GM10248 (cell line): ENCODE data around the gene SETD1B.

Source experiments
- CTCF ChIA-PET: fragments of 300-600 bp; sonication (Branson Sonifier 250); formaldehyde crosslinking; extraction: SDS; loops from one replicate; lab custom pipeline; 2021; ENCODE audit warnings: antibody characterized with exemption; lab: Yijun Ruan, JAX
- POLR2A ChIA-PET: fragments of 350-650 bp; sonication (Branson Sonifier 250); formaldehyde crosslinking; extraction: SDS; loops from one replicate; lab custom pipeline; 2020; ENCODE audit warnings: antibody characterized with exemption; lab: Yijun Ruan, JAX
- DNase-seq: peaks from one replicate; pipeline ENCODE4 v3.0.0; 2012; ENCODE audit errors: extremely low spot score
- CTCF ChIP-seq: IDR thresholded peaks from 2 replicates; pipeline ENCODE4 v1.5.1; 2012; ENCODE audit warnings: mild to moderate bottlenecking, low read depth; ENCODE audit errors: extremely low read depth, missing control alignments, control extremely low read depth

The SETD1B gene

DNA sequence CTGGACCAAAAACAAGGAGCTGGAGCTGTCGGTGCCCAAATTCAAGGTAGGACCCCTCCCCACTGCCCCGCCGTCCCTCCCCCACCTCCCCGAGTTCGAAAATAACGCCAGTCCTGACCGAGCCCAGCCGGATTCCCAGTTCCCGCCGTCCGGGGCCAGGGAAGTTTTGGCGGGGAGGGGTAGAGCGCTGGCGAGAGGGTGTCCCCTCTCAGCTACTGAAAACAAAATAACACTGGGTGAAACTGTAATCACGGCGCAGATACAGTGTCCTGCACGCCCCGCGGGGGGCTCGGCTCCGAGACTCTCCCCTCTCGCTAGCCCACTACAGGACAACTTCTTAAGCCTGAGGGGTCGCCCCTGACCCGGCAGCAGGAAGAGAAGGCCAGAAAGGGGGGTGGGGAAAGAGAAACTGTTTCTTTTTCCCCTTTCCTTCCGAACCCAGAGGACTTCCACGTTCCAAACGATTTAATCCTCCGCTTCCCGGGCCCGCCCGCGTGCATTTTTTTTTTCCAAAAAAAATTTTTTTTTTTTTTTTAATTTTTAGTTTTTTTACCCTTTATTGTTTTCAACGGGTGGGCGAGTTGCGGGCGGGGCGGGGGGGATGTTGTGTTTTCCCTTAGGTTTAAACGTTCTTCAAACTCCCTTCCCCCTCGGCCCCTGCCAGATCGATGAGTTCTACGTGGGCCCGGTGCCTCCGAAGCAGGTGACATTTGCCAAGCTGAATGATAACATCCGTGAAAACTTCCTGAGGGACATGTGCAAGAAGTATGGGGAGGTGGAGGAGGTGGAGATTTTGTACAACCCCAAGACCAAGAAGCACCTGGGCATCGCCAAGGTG lies 1.6 kb downstream of the SETD1B start:
- DNase-seq, result no peak
- ChIA-PET CTCF (interaction anchor here (12.8 kb wide), 1 partner anchor 11 kb away, joined by 565 read pairs; the partner anchor contains the start of gene RHOF), POLR2A (interaction anchor here (1.5 kb wide), 1 partner anchor 83 kb away, joined by 3 read pairs; the partner anchor contains the start of gene PSMD9)
- TF ChIP-seq CTCF, result no peak

DNA sequence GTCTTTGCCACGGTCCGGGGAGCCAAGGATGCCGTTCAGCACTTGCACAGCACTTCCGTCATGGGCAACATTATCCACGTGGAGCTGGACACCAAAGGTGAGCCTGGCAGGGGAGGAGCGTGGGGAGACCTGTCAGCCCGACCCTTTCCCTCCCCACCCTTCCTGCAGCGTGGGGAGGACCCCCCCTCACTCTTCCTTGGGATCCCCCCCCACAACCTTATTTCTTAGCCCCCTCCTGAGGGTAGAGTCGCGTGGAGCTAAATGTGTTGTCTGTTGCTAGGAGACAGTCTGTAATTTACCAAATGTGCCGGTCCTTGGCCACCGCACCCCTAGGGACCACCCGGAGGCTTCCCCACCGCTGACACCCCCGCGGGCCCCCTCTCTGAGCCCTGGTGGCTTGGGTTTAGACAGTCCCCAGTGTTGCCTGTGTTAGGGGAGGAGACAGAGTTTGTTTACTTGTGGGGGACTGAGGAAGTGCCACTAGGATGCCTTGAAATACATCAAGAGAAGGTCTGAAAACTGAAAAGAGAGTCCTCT lies 2.3 kb downstream of the SETD1B start:
- ChIA-PET CTCF (interaction anchor here (12.8 kb wide), 1 partner anchor 11 kb away, joined by 565 read pairs; the partner anchor contains the start of gene RHOF), POLR2A (interaction anchor here (0.5 to 1.9 kb wide), 3 partner anchors 12 to 222 kb away, joined by 3 to 7 read pairs (median 3); partner anchors contain the start of gene RHOF)
- TF ChIP-seq CTCF, result no peak
- DNase-seq, result no peak

- ChIA-PET POLR2A (interaction anchor here (0.5 to 1.9 kb wide), 3 partner anchors 13 to 221 kb away, joined by 3 to 7 read pairs (median 3); partner anchors contain the start of gene RHOF), CTCF (interaction anchor here (0.8 to 12.8 kb wide), 2 partner anchors 12 to 82 kb away, joined by 4 to 565 read pairs; partner anchors contain the start of genes PSMD9 and RHOF)
- no peak for DNase-seq
- no peak for TF ChIP-seq CTCF
These were observed 3.0 kb downstream of the SETD1B start for GRCh38 chr12:121806546-121807423.

- TF ChIP-seq CTCF, result no peak
- ChIA-PET CTCF (interaction anchor here (12.8 kb wide), 1 partner anchor 13 kb away, joined by 565 read pairs; the partner anchor contains the start of gene RHOF), POLR2A (interaction anchor here (0.6 to 1.9 kb wide), 2 partner anchors 14 to 18 kb away, joined by 3 to 7 read pairs; partner anchors contain the start of gene RHOF)
- no peak for DNase-seq
These were observed 4.0 kb downstream of the SETD1B start for GRCh38 chr12:121807642-121808347.

GRCh38 chr12:121808623-121809022 lies 4.8 kb downstream of the SETD1B start:
- ChIA-PET CTCF (interaction anchor here (4.8 to 12.8 kb wide), 2 partner anchors 14 to 33 kb away, joined by 52 to 565 read pairs; partner anchors contain the start of gene RHOF), POLR2A (interaction anchor here (0.6 to 1.4 kb wide), 2 partner anchors 13 to 261 kb away, joined by 4 read pairs; no protein-coding TSS in a partner anchor)
- DNase-seq, result no peak

More at GRCh38 chr12:121808623-121809022, 4.8 kb downstream of the SETD1B start:
- TF ChIP-seq CTCF, result no peak
